Activated CD4-positive, alpha-beta memory T cell treated with anti-CD3 and anti-CD28 coated beads for 36 hours (primary cell): Measurements from ENCODE around the gene CST9. TPM values are rescaled to one million over a fixed set of nuclear protein-coding genes. Genes with fewer than 3 reads are reported as not detected.
"Not testable (repeated sequence)": the region's sequence is repeated elsewhere in the genome, so short reads cannot be mapped to it uniquely, and the experiment has no call there.

Experiments
- CTCF ChIA-PET: fragments of 350-600 bp; sonication (Branson Sonifier 250); formaldehyde crosslinking; loops from one replicate; lab custom pipeline; 2021; ENCODE audit warnings: antibody characterized with exemption, inconsistent platforms; lab: Charles Lee
- POLR2A ChIA-PET: fragments of 350-600 bp; sonication (Branson Sonifier 250); formaldehyde crosslinking; loops from one replicate; lab custom pipeline; 2021; ENCODE audit warnings: antibody characterized with exemption; lab: Charles Lee
- DNase-seq: peaks from one replicate; pipeline ENCODE4 v3.0.0-alpha.2; 2020
- H3K27ac Mint-ChIP-seq: one replicate; pipeline ENCODE4 v1.8.0; 2021; ENCODE audit warnings: mixed read lengths
- H3K27me3 Mint-ChIP-seq: one replicate; pipeline ENCODE4 v1.8.0; 2021; ENCODE audit warnings: mixed read lengths
- H3K36me3 Mint-ChIP-seq: one replicate; pipeline ENCODE4 v1.8.0; 2021; ENCODE audit warnings: mixed read lengths
- H3K4me1 Mint-ChIP-seq: one replicate; pipeline ENCODE4 v1.8.0; 2021; ENCODE audit warnings: low read depth, mixed read lengths
- H3K4me3 Mint-ChIP-seq: one replicate; pipeline ENCODE4 v1.8.0; 2021; ENCODE audit warnings: mild to moderate bottlenecking, mixed read lengths
- H3K9me3 Mint-ChIP-seq: one replicate; pipeline ENCODE4 v1.8.0; 2021; ENCODE audit warnings: mixed read lengths
- intact Hi-C: fragments of 100-400 bp; cut with micrococcal nuclease; formaldehyde crosslinking; loops from one replicate; pipeline ENCODE4 v1.15.1; 2023
- total RNA-seq, 2 experiments: library from RNA; stranded (reverse); gene quantifications; one replicate each; pipeline ENCODE4 v1.2.3, GENCODE V29; 2021

Gene CST9
- total RNA-seq, 2 experiments from 2014 or later: not detected

GRCh38 chr20:23626040-23626620, 20.4 kb upstream of the CST9 start:
- Mint-ChIP-seq H3K4me3 (no peak overlapping the region), H3K27ac (no peak overlapping the region), H3K9me3 (no peaks in the 10 kb centered on the region), H3K4me1 (no peaks in the 10 kb centered on the region), H3K27me3 (peaks cover 10% of the 10 kb centered on the region), H3K36me3 (no peaks in the 10 kb centered on the region)
- DNase-seq: no peak
- ChIA-PET CTCF (no interaction called here), POLR2A (interaction anchor here (0.7 kb wide), 1 partner anchor 30 kb away, joined by 3 read pairs; no protein-coding TSS in a partner anchor)
- intact Hi-C loops: no loop called here

- POLR2A ChIA-PET: interaction anchor here (0.7 kb wide), 1 partner anchor 31 kb away, joined by 3 read pairs; no protein-coding TSS in a partner anchor
- DNase-seq: no peak
- intact Hi-C loops: no loop called here
- CTCF ChIA-PET: no interaction called here
- H3K9me3 Mint-ChIP-seq: no peaks in the 10 kb centered on the region
- no peaks in the 10 kb centered on the region for H3K36me3 Mint-ChIP-seq
- H3K4me1 Mint-ChIP-seq: no peaks in the 10 kb centered on the region
- no peak overlapping the region for H3K27ac Mint-ChIP-seq
- H3K27me3 Mint-ChIP-seq: peaks cover 8% of the 10 kb centered on the region
- no peak overlapping the region for H3K4me3 Mint-ChIP-seq
Measured at GRCh38 chr20:23625236-23625964, 19.7 kb upstream of the CST9 start.

- intact Hi-C loops: no loop called here
- no peaks in the 10 kb centered on the region for H3K36me3 Mint-ChIP-seq
- DNase-seq: no peak
- no peak overlapping the region for H3K27ac Mint-ChIP-seq
- H3K4me1 Mint-ChIP-seq: no peaks in the 10 kb centered on the region
- peaks cover 7% of the 10 kb centered on the region for H3K27me3 Mint-ChIP-seq
- CTCF ChIA-PET: no interaction called here
- H3K9me3 Mint-ChIP-seq: no peaks in the 10 kb centered on the region
- POLR2A ChIA-PET: no interaction called here
- no peak overlapping the region for H3K4me3 Mint-ChIP-seq
Measured at GRCh38 chr20:23624324-23624691, 18.6 kb upstream of the CST9 start.

- DNase-seq: no peak
- H3K36me3 Mint-ChIP-seq: no peaks in the 10 kb centered on the region
- intact Hi-C loops: no loop called here
- no peak overlapping the region for H3K4me3 Mint-ChIP-seq
- CTCF ChIA-PET: no interaction called here
- no peaks in the 10 kb centered on the region for H3K9me3 Mint-ChIP-seq
- POLR2A ChIA-PET: no interaction called here
- peaks cover 7% of the 10 kb centered on the region for H3K27me3 Mint-ChIP-seq
- no peak overlapping the region for H3K27ac Mint-ChIP-seq
- no peaks in the 10 kb centered on the region for H3K4me1 Mint-ChIP-seq
Measured at GRCh38 chr20:23623666-23624323, 18.1 kb upstream of the CST9 start.

- intact Hi-C loops: no loop called here
- Mint-ChIP-seq H3K27me3 (peaks cover 12% of the 10 kb centered on the region), H3K4me1 (no peaks in the 10 kb centered on the region), H3K9me3 (no peaks in the 10 kb centered on the region), H3K4me3 (no peak overlapping the region), H3K27ac (no peak overlapping the region), H3K36me3 (no peaks in the 10 kb centered on the region)
- no peak for DNase-seq
- ChIA-PET POLR2A (no interaction called here), CTCF (no interaction called here)
Measured at GRCh38 chr20:23622839-23623343, 17.2 kb upstream of the CST9 start.

- H3K4me3 Mint-ChIP-seq, H3K27ac Mint-ChIP-seq, DNase-seq, H3K36me3 Mint-ChIP-seq, CTCF ChIA-PET, H3K9me3 Mint-ChIP-seq, intact Hi-C loops, POLR2A ChIA-PET, H3K4me1 Mint-ChIP-seq: not testable (repeated sequence)
- peaks cover 12% of the 10 kb centered on the region for H3K27me3 Mint-ChIP-seq
Measured at GRCh38 chr20:23622401-23622800, 16.7 kb upstream of the CST9 start.

GRCh38 chr20:23620670-23621386, 15.1 kb upstream of the CST9 start:
- H3K27ac Mint-ChIP-seq, H3K36me3 Mint-ChIP-seq, POLR2A ChIA-PET, H3K4me3 Mint-ChIP-seq, intact Hi-C loops, H3K4me1 Mint-ChIP-seq, DNase-seq, H3K9me3 Mint-ChIP-seq: not testable (repeated sequence)
- H3K27me3 Mint-ChIP-seq: peaks cover 12% of the 10 kb centered on the region
- CTCF ChIA-PET: interaction anchor here (0.8 kb wide), 1 partner anchor 14 kb away, joined by 3 read pairs; no protein-coding TSS in a partner anchor

GRCh38 chr20:23614163-23614562, 8.4 kb upstream of the CST9 start:
- no peak overlapping the region for H3K4me3 Mint-ChIP-seq
- intact Hi-C loops: no loop called here
- no peak for DNase-seq
- CTCF ChIA-PET: no interaction called here
- POLR2A ChIA-PET: no interaction called here
- peaks cover 5% of the 10 kb centered on the region for H3K27me3 Mint-ChIP-seq
- no peaks in the 10 kb centered on the region for H3K36me3 Mint-ChIP-seq
- peaks cover 2% of the 10 kb centered on the region for H3K9me3 Mint-ChIP-seq
- no peak overlapping the region for H3K27ac Mint-ChIP-seq
- no peaks in the 10 kb centered on the region for H3K4me1 Mint-ChIP-seq

GRCh38 chr20:23613676-23614075, 8.0 kb upstream of the CST9 start:
- no peak for DNase-seq
- ChIA-PET POLR2A (no interaction called here), CTCF (no interaction called here)
- no peaks in the 10 kb centered on the region for H3K36me3 Mint-ChIP-seq
- peaks cover 2% of the 10 kb centered on the region for H3K9me3 Mint-ChIP-seq
- no peaks in the 10 kb centered on the region for H3K4me1 Mint-ChIP-seq
- intact Hi-C loops: no loop called here
- no peak overlapping the region for H3K4me3 Mint-ChIP-seq
- peaks cover 4% of the 10 kb centered on the region for H3K27me3 Mint-ChIP-seq
- no peak overlapping the region for H3K27ac Mint-ChIP-seq

- POLR2A ChIA-PET: no interaction called here
- Mint-ChIP-seq H3K4me1 (no peaks in the 10 kb centered on the region), H3K27me3 (no peaks in the 10 kb centered on the region), H3K9me3 (peaks cover 2% of the 10 kb centered on the region), H3K27ac (no peak overlapping the region), H3K4me3 (no peak overlapping the region), H3K36me3 (no peaks in the 10 kb centered on the region)
- DNase-seq: no peak
- intact Hi-C loops: no loop called here
- CTCF ChIA-PET: no interaction called here
Measured at GRCh38 chr20:23612396-23612795, 6.7 kb upstream of the CST9 start.

GRCh38 chr20:23609486-23610109, 3.9 kb upstream of the CST9 start:
- H3K36me3 Mint-ChIP-seq: no peaks in the 10 kb centered on the region
- DNase-seq: no peak
- H3K27ac Mint-ChIP-seq: no peak overlapping the region
- H3K4me1 Mint-ChIP-seq: no peaks in the 10 kb centered on the region
- no peak overlapping the region for H3K4me3 Mint-ChIP-seq
- no peaks in the 10 kb centered on the region for H3K27me3 Mint-ChIP-seq
- ChIA-PET POLR2A (no interaction called here), CTCF (interaction anchor here (3.7 kb wide), 1 partner anchor 167 kb away, joined by 50 read pairs; no protein-coding TSS in a partner anchor)
- no peaks in the 10 kb centered on the region for H3K9me3 Mint-ChIP-seq
- intact Hi-C loops: loop anchor here (5.0 kb wide), 1 partner anchor 917 kb away; no protein-coding TSS in a partner anchor
